GM18508 (cell line): ENCODE results near the gene ZG16.
"Not testable (repeated sequence)": the region's sequence is repeated elsewhere in the genome, so short reads cannot be mapped to it uniquely, and the experiment has no call there.

Source experiments
- ATAC-seq: cut with Tn5 transposase; IDR thresholded peaks from one replicate; pipeline ENCODE4 v1.9.1; 2021; ENCODE audit warnings: moderate number of reproducible peaks; ENCODE audit not compliant: insufficient read depth, unreplicated experiment

ZG16 gene, protein sequence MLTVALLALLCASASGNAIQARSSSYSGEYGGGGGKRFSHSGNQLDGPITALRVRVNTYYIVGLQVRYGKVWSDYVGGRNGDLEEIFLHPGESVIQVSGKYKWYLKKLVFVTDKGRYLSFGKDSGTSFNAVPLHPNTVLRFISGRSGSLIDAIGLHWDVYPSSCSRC

DNA sequence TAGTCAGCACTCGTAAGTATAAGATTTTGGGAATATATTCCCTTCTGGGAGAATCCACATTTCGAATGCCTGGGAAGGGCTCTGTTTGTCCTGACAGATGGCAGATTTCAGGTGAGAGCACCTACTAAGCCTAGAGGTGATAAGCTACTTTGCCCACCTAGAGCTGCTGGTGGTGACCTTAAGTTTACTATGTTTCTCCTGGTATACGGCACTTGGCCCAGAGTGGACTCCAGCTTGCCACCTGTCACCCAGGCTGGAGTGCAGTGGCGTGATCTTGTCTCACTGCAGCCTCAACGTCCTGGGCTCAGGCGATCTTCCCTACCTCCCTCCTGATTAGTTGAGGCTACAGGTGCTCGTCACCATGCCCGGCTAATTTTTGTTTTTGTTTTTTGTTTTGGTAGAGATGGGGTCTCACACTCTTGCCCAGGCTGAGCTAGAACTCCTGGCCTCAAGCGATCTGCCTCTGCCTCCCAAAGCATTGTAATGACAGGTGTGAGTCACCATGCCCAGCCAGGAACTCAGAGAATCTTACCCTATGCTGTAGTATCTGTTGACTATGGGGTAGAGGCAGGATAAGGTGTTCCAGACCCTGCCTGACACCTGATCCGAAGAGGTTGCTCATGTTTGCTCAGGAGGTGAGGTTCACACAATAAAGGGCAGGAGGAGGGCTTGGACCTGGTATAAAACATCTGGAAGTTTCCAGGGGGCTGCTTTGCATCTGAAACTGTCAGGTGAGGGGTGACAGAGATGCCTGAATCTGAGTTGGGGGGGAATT lies at the start of gene ZG16:
Gene ZG16, plus strand, starts transcription at position 681 of the 775 bp plus-strand sequence. CDS start 1,011 bp downstream, outside the sequence.
- no peak for ATAC-seq

DNA sequence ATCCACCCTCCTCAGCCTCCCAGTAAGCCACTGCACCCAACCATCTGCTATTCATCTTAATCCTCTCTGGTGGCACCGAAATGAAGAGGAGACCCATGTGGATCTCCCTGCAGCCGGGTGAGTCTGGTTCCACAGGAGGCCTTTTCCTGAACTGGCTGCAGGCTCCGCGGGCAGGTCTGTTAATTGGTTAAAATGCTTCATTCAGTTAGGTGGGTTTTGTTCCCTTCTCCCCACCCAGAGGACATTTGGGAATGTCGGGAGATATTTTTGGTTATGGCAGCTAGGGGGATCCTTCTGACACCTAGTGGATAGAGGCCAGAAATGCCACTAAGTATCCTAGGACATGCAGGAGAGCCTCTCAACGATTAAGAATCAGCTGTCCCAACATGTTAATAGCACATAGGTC lies 48.9 kb upstream of the ZG16 start:
- ATAC-seq: no peak

DNA sequence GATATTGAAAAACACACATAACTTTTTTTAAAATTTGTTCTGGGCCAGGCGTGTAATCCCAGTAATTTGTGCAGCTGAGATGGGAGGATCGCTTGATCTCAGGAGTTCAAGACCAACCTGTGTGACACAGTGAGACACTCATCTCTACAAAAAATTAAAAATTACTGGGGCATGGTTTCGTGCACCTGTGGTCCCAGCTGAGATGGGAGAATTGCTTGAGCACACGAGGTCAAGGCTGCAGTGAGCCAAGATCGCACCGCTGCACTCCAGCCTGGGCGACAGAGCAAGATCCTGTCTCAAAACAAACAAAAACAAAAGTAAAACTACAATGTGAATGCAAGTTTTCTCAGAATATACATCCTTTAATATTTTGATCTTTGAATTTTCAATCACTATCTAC lies 47.4 kb upstream of the ZG16 start:
- ATAC-seq: no peak

DNA sequence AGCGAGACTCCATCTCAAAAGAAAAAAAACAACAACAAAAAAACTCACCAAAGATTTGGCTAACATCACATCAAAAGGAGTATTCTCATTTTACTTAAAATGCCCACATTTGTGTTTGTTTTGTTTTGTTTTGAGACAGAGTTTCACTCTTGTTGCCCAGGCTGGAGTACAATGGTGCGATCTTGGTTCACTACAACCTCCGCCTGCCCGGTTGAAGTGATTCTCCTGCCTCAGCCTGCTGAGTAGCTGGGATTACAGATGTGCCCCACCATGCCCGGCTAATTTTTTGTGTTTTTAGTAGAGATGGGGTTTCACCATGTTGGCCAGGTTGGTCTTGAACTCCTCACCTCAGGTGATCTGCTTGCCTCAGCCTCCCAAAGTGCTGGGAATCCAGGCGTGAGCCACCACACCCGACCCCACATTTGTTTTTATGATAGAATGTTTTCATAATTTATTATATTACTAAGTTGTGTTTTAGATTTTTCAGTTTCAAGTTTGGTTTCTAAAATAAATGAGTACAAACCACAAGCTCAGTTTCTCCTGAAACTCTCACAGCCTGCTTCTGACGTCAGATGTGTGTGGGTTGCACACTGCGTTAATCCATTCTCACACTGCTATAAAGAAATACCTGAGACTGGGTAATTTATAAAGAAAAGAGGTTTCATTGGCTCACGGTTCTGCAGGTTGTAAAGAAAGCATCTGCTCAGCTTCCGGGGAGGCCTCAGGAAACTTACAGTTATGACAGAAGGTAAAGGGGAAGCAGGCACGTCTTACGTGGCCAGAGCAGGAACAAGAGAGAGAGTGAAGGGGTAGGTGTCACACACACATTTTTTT lies 46.1 kb upstream of the ZG16 start:
- not testable (repeated sequence) for ATAC-seq

DNA sequence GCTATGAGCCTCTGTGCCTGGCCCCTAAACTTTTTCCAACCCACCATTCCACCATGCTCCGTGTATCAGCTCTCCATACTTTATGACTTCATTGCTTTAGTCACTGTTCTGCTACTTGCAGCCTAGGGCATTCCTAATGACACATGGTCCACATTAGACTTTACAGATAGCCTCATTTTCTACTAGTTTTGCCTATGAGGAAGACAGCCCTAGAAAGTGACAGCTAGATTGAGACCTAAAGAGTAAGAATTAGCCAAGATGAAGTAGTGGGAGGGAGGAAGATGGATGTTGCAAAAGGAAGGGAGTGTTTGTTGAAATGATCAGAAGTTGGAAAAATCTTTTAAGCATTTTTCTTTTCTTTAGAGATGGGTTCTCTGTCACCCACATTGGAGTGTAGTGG lies 43.3 kb upstream of the ZG16 start:
- no peak for ATAC-seq

DNA sequence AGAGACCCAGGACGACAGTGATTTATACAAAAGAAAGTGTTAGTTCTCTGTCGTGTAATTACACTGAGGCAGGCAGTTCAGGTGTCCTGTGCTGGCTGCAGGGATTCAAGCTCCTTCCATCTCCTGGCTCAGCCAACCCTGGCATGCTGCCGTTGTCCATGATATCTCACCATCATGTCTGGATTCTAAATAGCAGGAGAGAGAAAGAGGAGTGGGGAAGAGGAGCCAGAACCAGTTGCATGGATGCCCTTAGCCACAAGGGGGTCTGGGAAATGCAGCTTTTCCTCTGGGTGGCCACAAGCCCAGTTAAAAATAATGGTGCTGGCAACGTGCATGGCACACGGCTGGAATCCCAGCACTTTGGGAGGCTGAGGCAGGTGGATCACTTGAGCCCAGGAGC lies 41.9 kb upstream of the ZG16 start:
- no peak for ATAC-seq

DNA sequence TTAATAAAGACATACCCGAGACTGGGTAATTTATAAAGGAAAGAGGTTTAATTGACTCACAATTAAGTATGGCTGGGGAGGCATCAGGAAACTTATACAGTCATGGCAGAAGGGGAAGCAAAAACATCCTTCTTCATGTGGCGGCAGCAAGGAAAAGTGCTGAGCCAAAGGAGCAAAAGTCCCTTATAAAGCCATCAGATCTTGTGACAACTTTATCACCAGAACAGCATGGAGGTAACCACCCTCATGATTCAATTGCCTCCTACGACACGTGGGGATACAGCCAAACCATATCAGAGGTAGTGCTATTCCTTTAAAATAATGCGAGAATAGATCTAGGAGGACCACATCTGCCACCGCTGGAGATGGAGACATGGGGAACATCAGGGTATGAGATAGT lies 41.3 kb upstream of the ZG16 start:
- no peak for ATAC-seq

DNA sequence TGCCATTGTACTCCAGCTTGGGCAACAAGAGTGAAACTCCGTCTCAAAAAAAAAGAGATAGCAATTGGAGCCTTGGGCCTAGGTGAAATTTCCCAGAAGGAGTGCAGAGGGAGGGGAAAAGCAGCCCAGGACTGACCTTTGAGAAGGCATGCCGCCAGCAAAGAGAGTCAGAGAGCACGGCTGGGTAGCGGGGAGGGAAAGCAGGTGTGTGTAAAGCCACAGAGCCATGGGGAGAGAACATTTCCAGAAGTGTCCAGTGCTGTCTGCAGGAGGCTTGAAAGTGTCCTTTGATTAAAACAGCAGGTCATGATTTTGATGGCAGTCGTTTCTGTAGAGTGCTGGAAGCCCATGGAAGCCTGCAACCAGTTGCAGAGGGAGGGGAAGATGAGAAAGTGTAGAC lies 40.3 kb upstream of the ZG16 start:
- no peak for ATAC-seq

DNA sequence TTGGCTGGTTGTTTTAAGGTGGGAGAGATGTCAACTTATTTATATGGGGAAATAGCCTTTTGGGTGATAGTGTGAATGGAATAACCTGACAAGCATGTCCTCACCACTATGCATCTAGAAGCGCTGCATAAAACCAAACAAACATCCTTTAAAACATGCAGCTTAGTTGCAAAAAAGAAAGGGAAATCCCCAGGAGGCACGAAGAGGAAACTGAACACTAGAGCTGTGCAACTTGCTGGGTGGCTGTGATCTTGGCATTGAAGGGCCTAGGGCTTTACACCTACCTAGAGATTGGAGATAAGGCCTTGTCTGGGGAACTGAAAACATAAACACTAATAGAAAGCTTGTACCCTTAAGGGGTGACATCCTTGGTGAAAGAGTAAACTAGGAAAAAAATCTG lies 39.5 kb upstream of the ZG16 start:
- ATAC-seq: no peak

DNA sequence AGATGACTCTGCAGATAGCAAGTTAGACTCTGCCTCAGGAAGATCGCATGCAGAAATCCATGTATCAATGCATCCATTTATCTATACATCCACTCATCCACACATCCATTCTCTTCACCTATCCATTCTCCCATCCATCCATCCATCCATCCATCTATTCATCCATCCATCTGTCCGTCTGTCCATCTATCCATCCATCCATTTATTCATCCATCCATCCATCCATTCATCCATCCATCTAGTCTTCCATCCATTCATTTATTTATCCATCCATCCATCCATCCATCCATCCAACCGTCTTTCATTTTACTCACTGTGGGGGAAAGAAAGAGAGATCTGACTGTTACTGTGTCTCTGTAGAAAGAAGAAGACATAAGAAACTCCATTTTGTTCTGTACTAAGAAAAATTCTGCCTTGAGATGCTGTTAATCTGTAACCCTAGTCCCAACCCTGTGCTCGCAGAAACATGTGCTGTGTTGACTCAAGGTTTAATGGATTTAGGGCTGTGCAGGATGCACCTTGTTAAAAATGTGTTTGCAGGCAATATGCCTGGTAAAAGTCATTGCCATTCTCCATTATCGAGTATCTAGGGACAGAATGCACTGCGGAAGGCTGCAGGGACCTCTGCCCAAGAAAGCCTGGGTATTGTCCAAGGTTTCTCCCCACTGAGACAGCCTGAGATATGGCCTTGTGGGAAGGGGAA lies 38.0 kb upstream of the ZG16 start:
- not testable (repeated sequence) for ATAC-seq

DNA sequence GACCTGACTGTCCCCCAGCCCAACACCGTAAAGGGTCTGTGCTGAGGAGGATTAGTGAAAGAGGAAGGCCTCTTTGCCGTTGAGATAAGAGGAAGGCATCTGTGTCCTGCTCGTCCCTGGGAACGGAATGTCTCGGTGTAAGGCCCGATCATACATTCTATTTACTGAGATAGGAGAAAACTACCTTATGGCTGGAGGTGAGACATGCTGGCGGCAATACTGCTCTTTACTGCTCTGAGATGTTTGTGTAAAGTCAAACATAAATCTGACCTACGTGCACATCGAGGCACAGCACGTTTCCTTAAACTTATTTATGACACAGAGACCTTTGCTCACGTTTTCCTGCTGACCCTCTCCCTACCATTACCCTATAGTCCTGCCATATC lies 37.4 kb upstream of the ZG16 start:
- not testable (repeated sequence) for ATAC-seq

DNA sequence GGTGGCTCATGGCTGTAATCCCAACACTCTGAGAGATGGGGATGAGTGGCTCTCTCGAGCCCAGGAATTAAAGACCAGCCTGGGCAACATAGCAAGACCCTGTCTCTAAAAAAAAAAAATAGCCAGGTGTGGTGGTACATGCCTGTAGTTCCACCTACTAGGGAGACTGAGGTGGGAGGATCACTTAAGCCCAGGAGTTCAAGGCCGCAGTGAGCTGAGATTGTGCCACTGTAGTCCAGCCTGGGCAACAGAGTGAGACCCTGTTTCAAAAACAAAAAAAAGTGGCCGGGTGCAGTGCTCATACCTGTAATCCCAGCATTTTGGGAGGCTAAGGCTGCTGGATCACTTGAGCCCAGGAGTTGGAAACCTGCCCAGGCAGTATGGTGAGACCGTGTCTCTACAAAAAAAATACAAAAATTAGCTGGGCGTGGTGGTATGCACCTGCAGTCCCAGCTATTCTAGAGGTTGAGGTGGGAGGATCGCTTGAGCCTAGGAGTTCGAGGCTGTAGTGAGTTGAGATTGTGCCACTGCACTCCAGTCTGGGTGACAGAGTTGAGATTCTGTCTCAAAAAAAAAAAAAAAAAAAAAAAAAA lies 35.3 kb upstream of the ZG16 start:
- ATAC-seq: no peak

DNA sequence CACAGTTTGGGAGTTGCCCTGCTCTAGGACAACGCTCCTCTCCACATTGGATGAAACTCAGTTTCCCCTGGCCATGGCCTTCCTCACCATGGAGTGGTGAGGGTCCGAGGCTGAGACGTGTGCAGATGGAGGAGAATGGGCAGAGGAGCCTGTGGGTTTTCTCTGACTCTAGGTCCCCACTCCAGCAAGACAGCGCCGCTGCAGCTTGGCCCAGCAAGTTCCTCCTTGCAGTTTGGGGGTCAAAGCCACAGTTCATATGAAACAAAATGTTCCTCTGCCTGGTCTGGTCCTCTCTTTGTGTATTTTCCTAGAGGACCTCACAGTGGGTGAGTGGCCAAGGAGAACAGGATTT lies 34.6 kb upstream of the ZG16 start:
- no peak for ATAC-seq

DNA sequence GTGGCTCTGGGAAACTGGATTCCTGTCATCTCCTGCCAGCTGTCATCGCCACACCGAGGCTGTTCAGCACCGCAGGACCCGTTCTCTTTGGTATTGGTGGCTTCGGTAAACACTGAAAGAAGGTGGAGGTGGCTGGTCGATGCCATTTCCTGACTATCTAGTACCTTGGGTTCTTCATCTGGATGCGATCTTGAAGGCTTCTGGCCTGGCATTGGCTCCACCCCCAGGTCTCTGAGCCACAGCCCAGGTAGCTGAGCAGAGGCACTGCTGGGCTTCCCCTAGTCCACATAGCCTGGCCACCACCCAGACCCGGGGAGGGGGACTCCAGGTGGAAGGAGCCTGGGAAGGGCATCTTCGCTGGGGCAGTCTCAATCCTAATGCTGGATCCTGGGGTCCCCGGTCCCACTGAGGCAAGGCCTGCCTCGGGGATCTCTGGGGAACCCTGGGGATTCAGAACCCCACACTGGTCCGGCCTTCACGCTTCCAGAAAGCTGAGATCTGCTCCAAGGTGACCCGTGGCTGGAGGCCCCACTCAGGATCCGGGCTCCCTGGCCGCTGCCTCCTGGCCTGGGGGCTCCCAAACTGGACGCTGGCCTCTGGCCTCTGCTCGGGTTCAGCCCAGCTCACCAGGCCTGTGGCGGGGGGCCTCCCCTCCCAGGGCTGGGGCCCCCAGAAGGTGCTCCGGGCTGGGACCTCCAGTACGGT lies 34.1 kb upstream of the ZG16 start:
- no peak for ATAC-seq

DNA sequence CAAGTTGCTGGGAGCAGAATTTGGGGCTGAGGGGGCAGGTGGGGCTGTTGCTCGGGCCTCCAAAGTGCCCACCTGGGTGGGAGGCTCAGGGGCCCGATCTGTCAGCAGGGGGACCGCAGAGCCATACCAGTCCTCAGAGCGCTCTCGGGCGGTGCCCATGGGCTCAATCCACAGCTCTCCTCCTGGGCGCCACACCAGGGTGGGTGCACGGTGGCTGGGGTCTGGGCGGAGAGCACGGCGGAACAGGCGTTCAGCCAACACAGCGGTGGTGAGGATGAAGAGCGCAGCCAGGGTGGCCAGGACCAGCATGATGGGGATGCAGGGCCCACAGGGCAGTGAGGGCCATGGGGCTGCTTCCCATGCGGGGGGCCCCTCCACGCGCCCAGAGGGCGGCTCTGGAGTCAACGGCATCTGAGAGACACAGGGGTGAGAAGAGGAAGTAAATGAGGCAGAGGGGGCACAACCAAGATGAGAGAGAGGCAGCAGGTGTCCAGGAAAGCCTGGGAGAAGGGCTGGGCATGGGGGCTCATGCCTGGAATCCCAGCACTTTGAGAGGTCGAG lies 33.4 kb upstream of the ZG16 start:
- ATAC-seq: no peak

DNA sequence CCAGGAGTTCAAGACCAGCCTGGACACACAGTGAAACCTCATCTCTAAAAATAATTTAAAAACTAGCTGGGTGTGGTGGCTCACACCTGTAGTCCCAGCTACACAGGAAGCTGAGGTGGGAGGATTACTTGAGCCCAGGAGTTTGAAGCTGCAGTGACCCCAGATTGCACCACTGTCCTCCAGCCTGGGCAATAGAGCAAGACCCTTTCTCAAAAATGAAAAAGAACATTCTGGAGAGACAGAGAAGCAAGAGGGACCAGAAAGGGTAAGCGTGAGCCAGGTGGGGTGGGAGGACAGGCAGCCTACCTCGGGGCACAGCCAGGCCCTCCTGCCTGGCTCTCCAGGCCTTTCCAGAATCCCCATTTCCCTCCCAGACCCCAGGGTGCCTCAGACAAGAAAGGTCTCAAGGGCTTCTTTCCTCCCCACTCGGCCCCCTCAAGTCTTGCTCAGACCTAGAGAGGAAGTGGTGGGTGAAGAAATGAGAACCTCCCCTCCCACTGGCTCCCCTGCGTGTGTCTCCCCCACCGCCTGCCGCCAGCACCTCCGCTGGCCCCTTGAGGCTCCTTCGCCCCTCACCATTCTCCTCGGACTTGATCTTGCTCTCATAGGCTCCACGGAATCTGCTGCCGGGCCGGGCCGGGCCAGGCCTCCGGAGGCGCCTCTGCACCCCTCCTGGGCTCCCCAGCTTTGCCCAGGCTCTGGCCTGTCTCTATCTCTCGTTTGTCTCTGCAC lies 32.8 kb upstream of the ZG16 start:
- peak; percentile 3 for ATAC-seq

DNA sequence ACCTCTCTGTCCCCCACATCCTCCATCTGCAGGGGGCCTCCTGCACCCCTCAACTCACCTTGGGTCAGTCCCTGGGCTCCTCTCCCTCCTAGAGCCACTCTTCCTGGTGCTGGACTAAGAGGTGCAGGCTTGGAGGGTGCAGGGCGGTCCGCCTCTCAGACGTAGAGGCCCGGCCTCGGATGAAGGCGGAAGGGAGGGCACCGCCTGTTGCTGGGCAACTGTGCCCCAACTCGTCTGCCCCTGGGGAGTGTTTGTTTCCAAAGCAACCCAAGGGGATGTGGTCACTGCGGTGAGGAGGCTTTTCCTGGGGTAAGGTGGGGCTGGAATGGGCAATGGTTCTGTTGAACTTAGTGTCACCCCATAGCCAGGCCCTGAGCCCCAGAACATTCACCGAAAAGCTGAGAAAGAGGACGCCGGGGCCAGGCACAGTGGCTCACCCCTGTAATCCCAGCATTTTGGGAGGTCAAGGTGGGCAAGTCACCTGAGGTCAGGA lies 32.2 kb upstream of the ZG16 start, which contains the start of gene C16orf54:
Gene C16orf54, minus strand, starts transcription at position 138 of the 493 bp plus-strand sequence. CDS start 1,039 bp downstream, outside the sequence.
- peak; percentile 44 for ATAC-seq

DNA sequence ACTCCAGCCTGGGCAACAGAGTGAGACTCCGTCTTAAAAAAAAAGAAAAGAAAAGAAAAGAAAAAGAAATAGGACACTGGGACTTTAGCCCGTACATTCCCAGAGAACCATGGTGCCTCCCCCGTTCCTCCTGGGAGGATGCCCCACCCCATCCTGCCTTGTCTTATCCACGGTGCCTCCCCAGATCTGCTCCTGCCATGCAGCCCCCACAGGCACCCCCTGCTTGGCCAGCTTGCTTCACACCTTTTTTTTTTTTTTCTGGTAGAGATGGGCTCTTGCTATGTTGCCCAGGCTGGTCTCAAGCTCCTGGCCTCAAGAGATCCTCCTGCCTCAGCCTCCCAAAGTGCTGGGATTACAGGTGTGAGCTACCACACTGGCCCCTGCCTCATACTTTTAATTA lies 31.5 kb upstream of the ZG16 start:
- ATAC-seq: not testable (repeated sequence)
